ENCODE results near the gene NSDHL. TPM values are rescaled to one million over a fixed set of nuclear protein-coding genes. Genes with fewer than 3 reads are reported as not detected.

The NSDHL gene
- total and polyA plus RNA-seq, 4 experiments from 2014 or later: 6.5 to 20.3 (median 11.4) TPM

- H3K9me3 ChIP-seq (ENCODE audit: control insufficient read depth in 1 of 2, low read length in 2 of 2): no peaks in the 10 kb centered on the region
- no peak overlapping the region for H3K4me3 ChIP-seq (ENCODE audit: low read length in 2 of 2)
- Mint-ChIP-seq H3K36me3 (peaks cover 0 to 12% of the 10 kb centered on the region in 2 donors), H3K27me3 (no peaks in the 10 kb centered on the region), H3K4me1 (peaks cover 0 to 3% (median 1%) of the 10 kb centered on the region in 4 donors), H3K27ac (no peak overlapping the region), H3K9me3 (peaks cover 0 to 3% (median 0%) of the 10 kb centered on the region in 8 donors), H3K4me3 (no peak overlapping the region)
- no peaks in the 10 kb centered on the region for H3K36me3 ChIP-seq (ENCODE audit: insufficient read depth, low read length)
- no peaks in the 10 kb centered on the region for H3K27me3 ChIP-seq (ENCODE audit: insufficient read depth, low read length)
- no peak overlapping the region for H3K27ac ChIP-seq (ENCODE audit: low read depth, low read length)
- ChIA-PET CTCF (ENCODE audit: partially characterized antibody) (no interaction called here), POLR2A (ENCODE audit: partially characterized antibody) (no interaction called here)
- DNase-seq: no peak
- intact Hi-C loops (cut with micrococcal nuclease): no loop called here
- no peaks in the 10 kb centered on the region for H3K4me1 ChIP-seq (ENCODE audit: insufficient read depth, low read length)
Observed at GRCh38 chrX:152844256-152844655, 13.4 kb downstream of the NSDHL start.

- no peak for DNase-seq
- Mint-ChIP-seq H3K36me3 (peaks cover 0 to 15% of the 10 kb centered on the region in 2 donors), H3K4me1 (no peaks in the 10 kb centered on the region), H3K27me3 (no peaks in the 10 kb centered on the region), H3K27ac (no peak overlapping the region), H3K9me3 (no peaks in the 10 kb centered on the region), H3K4me3 (no peak overlapping the region)
- intact Hi-C loops (cut with micrococcal nuclease): no loop called here
- Histone ChIP-seq H3K9me3 (ENCODE audit: control insufficient read depth in 1 of 2, low read length in 2 of 2) (no peaks in the 10 kb centered on the region), H3K36me3 (ENCODE audit: insufficient read depth, low read length) (peaks cover 3% of the 10 kb centered on the region), H3K4me1 (ENCODE audit: insufficient read depth, low read length) (no peaks in the 10 kb centered on the region), H3K27me3 (ENCODE audit: insufficient read depth, low read length) (no peaks in the 10 kb centered on the region), H3K4me3 (ENCODE audit: low read length in 2 of 2) (no peak overlapping the region), H3K27ac (ENCODE audit: low read depth, low read length) (no peak overlapping the region)
- ChIA-PET CTCF (ENCODE audit: partially characterized antibody) (no interaction called here), POLR2A (ENCODE audit: partially characterized antibody) (no interaction called here)
Observed at GRCh38 chrX:152845618-152846240, 14.9 kb downstream of the NSDHL start.

- ChIA-PET CTCF (ENCODE audit: partially characterized antibody) (no interaction called here), POLR2A (ENCODE audit: partially characterized antibody) (no interaction called here)
- H3K4me3 ChIP-seq (ENCODE audit: low read length in 2 of 2): no peak overlapping the region
- peaks cover 5% of the 10 kb centered on the region for H3K36me3 ChIP-seq (ENCODE audit: insufficient read depth, low read length)
- intact Hi-C loops (cut with micrococcal nuclease): no loop called here
- H3K4me1 ChIP-seq (ENCODE audit: insufficient read depth, low read length): no peaks in the 10 kb centered on the region
- H3K9me3 Mint-ChIP-seq: no peaks in the 10 kb centered on the region
- H3K27me3 ChIP-seq (ENCODE audit: insufficient read depth, low read length): no peaks in the 10 kb centered on the region
- no peak overlapping the region for H3K27ac ChIP-seq (ENCODE audit: low read depth, low read length)
- H3K36me3 Mint-ChIP-seq: peaks cover 7 to 28% of the 10 kb centered on the region in 2 donors
- no peak for DNase-seq
- no peaks in the 10 kb centered on the region for H3K4me1 Mint-ChIP-seq
- H3K9me3 ChIP-seq (ENCODE audit: control insufficient read depth in 1 of 2, low read length in 2 of 2): no peaks in the 10 kb centered on the region
- no peak overlapping the region for H3K4me3 Mint-ChIP-seq
- no peaks in the 10 kb centered on the region for H3K27me3 Mint-ChIP-seq
- no peak overlapping the region for H3K27ac Mint-ChIP-seq
Observed at GRCh38 chrX:152847281-152847680, 16.4 kb downstream of the NSDHL start.

GRCh38 chrX:152850465-152850864 lies 19.6 kb downstream of the NSDHL start:
- peaks cover 0 to 3% (median 0%) of the 10 kb centered on the region in 4 donors for H3K4me1 Mint-ChIP-seq
- DNase-seq: no peak
- intact Hi-C loops (cut with micrococcal nuclease): no loop called here
- Histone ChIP-seq H3K36me3 (ENCODE audit: insufficient read depth, low read length) (peaks cover 5% of the 10 kb centered on the region), H3K9me3 (ENCODE audit: control insufficient read depth in 1 of 2, low read length in 2 of 2) (no peaks in the 10 kb centered on the region), H3K4me1 (ENCODE audit: insufficient read depth, low read length) (no peaks in the 10 kb centered on the region), H3K4me3 (ENCODE audit: low read length in 2 of 2) (no peak overlapping the region), H3K27me3 (ENCODE audit: insufficient read depth, low read length) (no peaks in the 10 kb centered on the region), H3K27ac (ENCODE audit: low read depth, low read length) (no peak overlapping the region)
- peaks cover 12 to 41% of the 10 kb centered on the region in 2 donors for H3K36me3 Mint-ChIP-seq
- H3K9me3 Mint-ChIP-seq: no peaks in the 10 kb centered on the region
- CTCF ChIA-PET (ENCODE audit: partially characterized antibody): no interaction called here
- POLR2A ChIA-PET (ENCODE audit: partially characterized antibody): no interaction called here
- H3K4me3 Mint-ChIP-seq: no peak overlapping the region
- H3K27me3 Mint-ChIP-seq: no peaks in the 10 kb centered on the region
- no peak overlapping the region for H3K27ac Mint-ChIP-seq

GRCh38 chrX:152853986-152854385 lies 23.1 kb downstream of the NSDHL start:
- Mint-ChIP-seq H3K9me3 (no peaks in the 10 kb centered on the region), H3K27ac (no peak overlapping the region), H3K4me3 (no peak overlapping the region), H3K4me1 (peaks cover 0 to 3% (median 0%) of the 10 kb centered on the region in 4 donors), H3K27me3 (no peaks in the 10 kb centered on the region), H3K36me3 (peaks cover 12 to 41% of the 10 kb centered on the region in 2 donors)
- Histone ChIP-seq H3K36me3 (ENCODE audit: insufficient read depth, low read length) (peaks cover 5% of the 10 kb centered on the region), H3K4me1 (ENCODE audit: insufficient read depth, low read length) (no peaks in the 10 kb centered on the region), H3K27ac (ENCODE audit: low read depth, low read length) (no peak overlapping the region), H3K9me3 (ENCODE audit: control insufficient read depth in 1 of 2, low read length in 2 of 2) (no peaks in the 10 kb centered on the region), H3K27me3 (ENCODE audit: insufficient read depth, low read length) (no peaks in the 10 kb centered on the region), H3K4me3 (ENCODE audit: low read length in 2 of 2) (no peak overlapping the region)
- DNase-seq: no peak
- intact Hi-C loops (cut with micrococcal nuclease): no loop called here
- ChIA-PET POLR2A (ENCODE audit: partially characterized antibody) (no interaction called here), CTCF (ENCODE audit: partially characterized antibody) (no interaction called here)

- no peak for DNase-seq
- Mint-ChIP-seq H3K27me3 (no peaks in the 10 kb centered on the region), H3K9me3 (peaks cover 0 to 2% (median 0%) of the 10 kb centered on the region in 8 donors), H3K4me1 (no peaks in the 10 kb centered on the region), H3K4me3 (no peak overlapping the region), H3K27ac (no peak overlapping the region), H3K36me3 (peaks cover 9 to 42% of the 10 kb centered on the region in 2 donors)
- Histone ChIP-seq H3K36me3 (ENCODE audit: insufficient read depth, low read length) (no peaks in the 10 kb centered on the region), H3K4me1 (ENCODE audit: insufficient read depth, low read length) (no peaks in the 10 kb centered on the region), H3K27me3 (ENCODE audit: insufficient read depth, low read length) (no peaks in the 10 kb centered on the region), H3K27ac (ENCODE audit: low read depth, low read length) (no peak overlapping the region), H3K9me3 (ENCODE audit: control insufficient read depth in 1 of 2, low read length in 2 of 2) (no peaks in the 10 kb centered on the region), H3K4me3 (ENCODE audit: low read length in 2 of 2) (no peak overlapping the region)
- intact Hi-C loops (cut with micrococcal nuclease): no loop called here
- CTCF ChIA-PET (ENCODE audit: partially characterized antibody): no interaction called here
- POLR2A ChIA-PET (ENCODE audit: partially characterized antibody): no interaction called here
Observed at GRCh38 chrX:152861116-152861515, 30.3 kb downstream of the NSDHL start.

- no peaks in the 10 kb centered on the region for H3K4me1 ChIP-seq (ENCODE audit: insufficient read depth, low read length)
- H3K9me3 ChIP-seq (ENCODE audit: control insufficient read depth in 1 of 2, low read length in 2 of 2): no peaks in the 10 kb centered on the region
- H3K27ac ChIP-seq (ENCODE audit: low read depth, low read length): no peak overlapping the region
- Mint-ChIP-seq H3K27me3 (no peaks in the 10 kb centered on the region), H3K4me3 (no peak overlapping the region), H3K36me3 (peaks cover 9 to 44% of the 10 kb centered on the region in 2 donors), H3K9me3 (peaks cover 0 to 2% (median 0%) of the 10 kb centered on the region in 8 donors), H3K27ac (no peak overlapping the region), H3K4me1 (no peaks in the 10 kb centered on the region)
- intact Hi-C loops (cut with micrococcal nuclease): no loop called here
- H3K4me3 ChIP-seq (ENCODE audit: low read length in 2 of 2): no peak overlapping the region
- CTCF ChIA-PET (ENCODE audit: partially characterized antibody): no interaction called here
- no peaks in the 10 kb centered on the region for H3K36me3 ChIP-seq (ENCODE audit: insufficient read depth, low read length)
- POLR2A ChIA-PET (ENCODE audit: partially characterized antibody): no interaction called here
- DNase-seq: no peak
- no peaks in the 10 kb centered on the region for H3K27me3 ChIP-seq (ENCODE audit: insufficient read depth, low read length)
Observed at GRCh38 chrX:152861826-152862225, 31.0 kb downstream of the NSDHL start.

Data from CD4-positive, alpha-beta memory T cell (primary cell).